ENCODE measurements around the gene GRIK3.

DNA sequence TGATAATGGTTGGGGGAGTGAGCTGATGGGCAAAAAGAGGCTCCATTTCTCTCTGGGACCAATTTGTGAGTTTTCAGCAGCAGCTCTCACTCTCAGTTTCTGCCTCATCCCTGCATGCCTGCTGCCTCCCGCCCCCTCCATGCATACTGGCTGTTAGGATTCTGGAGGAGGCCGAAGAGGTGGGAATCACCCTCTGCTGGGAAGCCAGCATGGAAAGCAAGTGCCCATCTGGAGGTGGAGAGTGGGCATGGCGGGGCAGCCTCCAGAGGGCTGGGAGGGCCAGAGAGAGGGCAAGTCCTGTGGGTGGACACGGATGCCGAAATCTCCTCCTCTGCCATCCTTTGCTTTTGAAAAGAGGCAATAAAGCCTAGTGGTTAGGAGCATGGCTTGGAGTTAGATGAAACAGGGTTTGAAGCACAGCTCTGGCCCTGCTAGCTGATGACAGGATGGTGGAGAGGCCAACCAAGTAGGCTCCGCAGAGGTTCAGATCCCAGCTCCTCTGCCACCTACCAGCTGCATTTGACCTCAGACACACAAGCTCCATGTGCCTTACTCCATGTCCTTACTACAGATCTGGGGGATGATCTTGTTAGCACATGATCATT is 113.4 kb downstream of the GRIK3 start:
- no peak for TF ChIP-seq POLR2AphosphoS5 (IDR thresholded peaks at IDR 0.05; ENCODE audit: low read depth, low read length)
- TF ChIP-seq POLR2A (IDR thresholded peaks at IDR 0.05; ENCODE audit: low read depth, low read length), result no peak

Measured in GM12892 (cell line).